Fibroblast of upper back skin (primary cell): ENCODE results near the gene PIGM.

Experiments
- DNase-seq: peaks from one replicate; pipeline ENCODE4 v3.0.0-alpha.2; 2013

The PIGM gene

DNA sequence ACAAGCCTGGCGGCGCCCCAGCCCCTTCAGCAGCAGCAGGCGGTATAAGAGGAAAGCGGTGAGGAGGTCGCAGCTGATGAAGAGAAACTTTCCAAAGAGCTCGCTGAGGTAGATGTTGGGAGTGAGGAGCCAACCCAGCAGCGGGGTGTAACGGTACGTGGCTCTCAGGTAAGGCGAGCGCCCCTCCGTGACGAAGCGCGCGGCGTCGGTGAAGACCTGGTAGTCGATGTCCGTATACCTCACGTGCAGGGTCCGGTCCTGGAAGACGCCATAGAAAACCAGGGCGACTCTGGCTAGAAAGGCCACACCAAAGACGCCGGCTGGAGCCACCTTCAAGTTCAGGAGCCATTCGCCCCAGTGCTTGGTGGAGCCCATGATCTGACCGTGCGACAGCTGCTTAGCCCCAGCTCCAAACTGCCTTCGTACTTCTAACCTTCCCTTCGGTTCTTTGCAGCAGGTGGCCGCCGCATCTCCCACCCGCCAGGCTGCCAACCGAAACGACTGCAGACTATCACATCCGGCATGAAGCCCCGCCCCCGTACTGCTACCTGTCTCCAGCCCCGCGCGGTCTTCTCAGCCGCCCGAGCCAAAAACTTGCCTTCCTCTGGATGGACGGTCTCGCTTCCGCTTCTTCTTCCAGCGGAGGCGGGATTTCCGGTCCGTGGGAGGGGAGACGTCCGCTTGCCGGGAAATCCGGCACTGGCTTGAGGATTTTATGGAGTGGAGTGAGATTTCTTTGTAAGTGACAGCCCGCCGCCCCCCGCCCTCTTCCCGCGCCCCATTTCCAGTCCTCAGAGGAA is at the start of gene PIGM:
Gene PIGM, minus strand, starts transcription at position 626 of the 800 bp plus-strand sequence. Its CDS starts 251 bp downstream, at position 375.
- peak; percentile 91 for DNase-seq

DNA sequence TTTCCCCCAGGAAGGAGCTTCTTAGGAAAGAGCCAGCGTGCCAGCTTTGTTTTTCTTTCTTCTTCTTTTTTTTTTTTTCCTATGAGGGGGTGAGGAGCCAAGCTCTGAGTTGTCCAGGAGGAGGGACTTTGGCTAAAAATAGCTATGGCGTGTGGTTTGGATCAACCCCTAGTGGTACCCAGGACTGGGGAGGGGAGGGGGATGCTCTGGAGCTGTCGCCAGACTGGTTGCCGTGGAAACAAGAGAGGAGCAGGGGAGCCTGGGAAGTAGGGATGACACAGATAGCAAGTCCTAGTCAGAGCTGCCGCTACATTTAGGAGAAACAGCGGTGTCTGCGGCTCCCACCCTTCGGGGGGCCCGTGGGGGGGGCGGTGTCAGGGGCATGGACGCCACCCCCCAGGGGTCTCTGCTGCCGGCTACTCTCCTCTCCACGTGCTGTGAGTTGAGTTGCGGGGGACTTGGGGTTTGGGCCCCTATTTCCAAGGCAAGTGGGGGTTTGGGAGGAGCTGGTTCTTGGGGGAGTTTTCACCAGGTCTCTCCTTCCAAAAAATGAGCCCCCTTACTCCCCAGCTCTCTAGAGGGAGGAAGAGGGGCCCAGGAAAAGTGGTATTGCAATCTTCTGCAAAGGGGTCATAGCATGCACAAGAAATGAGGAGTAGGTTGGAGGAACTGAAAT is 49.6 kb upstream of the PIGM start, which contains the start of gene KCNJ9:
Gene KCNJ9, plus strand, starts transcription at position 278 of the 676 bp plus-strand sequence. CDS start 2,493 bp downstream, outside the sequence.
- peak; percentile 40 for DNase-seq

DNA sequence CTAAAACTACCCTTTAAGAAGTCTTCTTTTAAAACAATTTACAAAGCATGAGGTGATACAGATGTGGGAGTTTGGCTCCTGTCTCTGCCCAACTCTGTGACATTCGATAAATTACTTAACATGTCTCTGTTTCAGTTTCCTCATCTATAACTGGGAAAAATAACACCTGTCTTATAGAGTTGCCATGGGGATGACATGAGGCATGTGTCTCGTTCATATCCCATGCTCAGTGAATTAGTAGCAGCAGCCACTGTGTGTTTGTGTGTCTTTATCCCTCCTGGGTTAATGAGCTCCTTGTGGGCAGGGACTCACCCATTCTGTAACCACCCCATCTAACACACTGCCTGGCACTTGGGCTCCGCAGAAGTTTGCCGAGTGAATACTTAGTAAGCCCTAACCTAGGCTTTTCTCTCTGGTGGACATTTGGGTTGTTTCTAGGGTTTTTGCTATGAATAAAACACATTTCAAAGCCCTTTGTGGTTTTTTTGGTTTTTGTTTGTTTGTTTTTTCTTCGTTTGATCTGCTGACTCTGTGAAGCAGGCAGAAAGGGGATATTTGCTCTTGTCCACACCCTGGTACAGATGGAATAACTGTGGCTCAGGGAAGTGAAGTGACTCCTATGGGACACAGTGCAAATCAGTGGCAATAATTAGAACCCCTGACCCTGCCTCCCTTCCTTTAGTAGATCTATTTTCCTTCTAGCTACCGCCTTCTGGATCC is 48.8 kb upstream of the PIGM start:
- no peak for DNase-seq

DNA sequence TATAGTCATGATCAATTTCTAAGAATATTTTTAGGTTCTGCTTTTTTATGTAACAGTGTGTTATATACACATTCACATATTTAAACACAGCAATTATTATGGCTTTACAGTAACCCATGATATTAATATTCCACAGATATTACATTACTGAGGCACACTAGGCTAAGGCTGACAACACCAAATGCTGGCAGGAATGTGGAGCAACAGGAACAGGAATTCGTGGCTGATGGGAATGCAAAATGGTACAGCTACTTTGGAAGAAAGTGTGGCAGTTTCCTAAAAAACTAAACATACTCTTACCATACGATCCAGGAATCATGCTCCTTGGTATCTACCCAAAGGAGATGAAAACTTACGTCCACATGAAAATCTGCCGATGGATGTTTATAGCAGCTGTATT is 47.7 kb upstream of the PIGM start:
- DNase-seq, result no peak

DNA sequence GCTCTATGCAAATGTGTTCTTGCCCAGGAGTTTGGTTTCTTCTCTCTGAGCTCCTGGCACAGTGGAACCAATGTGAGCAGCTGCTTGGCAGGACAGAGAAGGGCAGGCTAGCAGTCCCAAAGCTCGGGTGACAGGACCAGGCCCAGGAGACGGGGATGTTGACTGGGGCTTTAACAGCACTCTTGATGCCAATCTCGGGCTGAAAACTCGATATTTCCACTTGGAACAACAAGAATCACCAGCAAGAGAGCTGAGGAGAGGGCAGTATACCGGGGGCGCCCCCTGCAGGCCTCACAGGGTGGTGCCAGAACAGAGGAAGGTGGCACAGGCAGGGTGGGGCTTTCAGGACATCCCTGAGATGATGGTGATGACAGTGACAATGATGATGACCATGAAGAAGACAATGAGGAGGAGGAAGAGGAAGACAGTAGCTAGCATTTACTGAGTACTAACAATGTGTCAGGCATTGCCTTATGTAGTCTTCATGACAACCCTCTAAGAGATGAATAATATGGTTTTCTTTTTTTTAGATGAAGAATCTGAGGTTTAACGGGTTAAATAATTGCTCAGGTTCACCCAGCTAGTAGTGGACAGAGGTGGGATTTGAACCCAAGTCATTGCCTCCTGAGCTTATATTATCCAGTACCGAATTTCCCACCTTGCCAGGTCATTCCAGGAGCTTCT is 46.9 kb upstream of the PIGM start:
- DNase-seq, result no peak

DNA sequence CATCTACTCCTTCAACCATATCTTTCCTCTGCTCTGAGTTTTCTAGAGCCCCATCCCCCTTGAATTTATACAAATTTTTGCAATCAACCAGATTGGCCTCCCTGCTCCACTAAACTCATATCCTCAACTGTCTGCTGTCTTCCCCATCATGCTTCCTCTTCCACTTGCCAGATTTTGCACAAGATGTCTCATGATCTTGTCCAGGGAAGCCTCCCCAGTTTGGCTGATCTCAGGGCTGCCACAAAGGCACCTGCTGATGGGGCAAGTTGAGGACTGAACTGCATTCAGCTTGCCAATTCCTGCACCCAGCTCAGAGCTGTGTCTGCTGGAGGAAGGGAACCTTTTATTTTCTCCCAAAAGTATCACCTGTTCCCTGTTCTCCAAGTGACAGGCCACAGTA is 45.7 kb upstream of the PIGM start:
- DNase-seq, result no peak

DNA sequence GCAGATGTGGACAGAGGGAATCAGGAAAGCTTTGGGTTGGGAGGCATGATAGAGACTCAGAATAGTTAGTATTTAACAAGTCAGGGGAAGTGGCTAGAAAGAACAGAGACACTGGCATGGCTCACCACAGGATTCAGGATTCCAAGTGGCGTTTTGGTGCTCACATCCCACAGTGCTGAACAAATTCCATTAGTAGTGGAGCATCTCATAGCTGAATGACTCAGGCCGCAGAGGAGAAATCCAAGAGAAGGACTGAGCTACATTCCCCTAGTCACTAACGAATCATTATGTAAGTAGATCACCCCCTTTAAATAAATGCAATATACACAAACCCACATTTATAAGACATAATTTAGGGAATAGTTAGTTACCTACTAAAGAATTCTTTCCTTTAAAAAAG is 44.5 kb upstream of the PIGM start:
- no peak for DNase-seq

DNA sequence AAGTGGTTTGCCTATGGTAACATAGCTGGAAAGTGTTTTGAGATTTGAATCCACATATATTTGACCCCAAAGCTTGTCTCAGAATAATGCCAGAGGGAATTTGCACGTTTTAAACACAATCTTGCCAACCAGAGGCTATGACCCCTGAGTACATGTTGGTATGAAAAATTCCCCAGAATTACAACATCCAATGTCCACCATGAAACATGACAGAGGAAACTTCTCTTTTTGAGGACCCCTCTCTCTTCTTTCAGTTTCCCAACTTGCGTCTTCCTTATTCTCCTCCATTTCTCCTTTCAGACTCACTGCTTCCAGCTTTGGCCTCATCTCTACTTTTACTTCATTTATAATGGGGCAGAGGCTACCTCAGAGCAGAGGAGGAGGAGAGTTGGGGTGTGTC is 44.0 kb upstream of the PIGM start:
- DNase-seq, result no peak

DNA sequence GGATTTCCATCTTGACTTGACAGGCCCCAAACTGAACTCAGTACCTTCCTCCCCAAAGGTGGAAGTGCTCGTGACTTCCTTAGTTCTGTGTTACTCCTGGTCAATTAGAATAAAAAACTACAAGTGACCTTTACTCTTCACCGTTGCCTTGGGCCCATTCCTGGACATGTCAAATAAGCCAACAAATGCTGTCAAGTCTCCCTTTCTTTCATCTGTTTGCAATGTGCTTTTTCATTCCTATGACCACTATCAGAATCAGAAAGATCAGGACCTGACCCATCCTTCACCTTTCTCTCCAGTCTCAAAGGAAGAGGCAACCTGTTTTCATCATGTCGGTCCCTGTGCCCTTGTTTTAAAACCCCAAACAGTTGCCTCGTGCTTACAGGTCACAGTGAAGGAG is 43.1 kb upstream of the PIGM start:
- no peak for DNase-seq

DNA sequence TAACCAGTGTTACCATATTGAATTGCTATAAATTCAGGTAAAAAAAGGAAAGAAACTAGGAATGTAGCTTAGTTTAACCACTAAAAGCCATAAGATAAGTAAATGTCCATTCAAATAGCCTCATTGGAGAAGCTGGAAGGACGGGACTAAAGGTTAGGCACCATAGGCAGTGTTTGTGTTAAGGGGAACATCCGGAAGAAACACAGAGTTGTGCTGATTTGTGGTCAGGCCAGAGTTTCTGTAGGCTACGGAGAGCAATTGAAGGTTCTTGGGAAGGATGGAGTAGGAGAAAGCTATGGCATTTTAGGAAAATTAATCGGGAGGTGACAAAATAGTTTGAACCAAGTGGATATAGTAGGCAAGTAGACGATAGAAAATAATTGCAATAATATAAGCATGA is 39.5 kb upstream of the PIGM start:
- DNase-seq, result no peak

DNA sequence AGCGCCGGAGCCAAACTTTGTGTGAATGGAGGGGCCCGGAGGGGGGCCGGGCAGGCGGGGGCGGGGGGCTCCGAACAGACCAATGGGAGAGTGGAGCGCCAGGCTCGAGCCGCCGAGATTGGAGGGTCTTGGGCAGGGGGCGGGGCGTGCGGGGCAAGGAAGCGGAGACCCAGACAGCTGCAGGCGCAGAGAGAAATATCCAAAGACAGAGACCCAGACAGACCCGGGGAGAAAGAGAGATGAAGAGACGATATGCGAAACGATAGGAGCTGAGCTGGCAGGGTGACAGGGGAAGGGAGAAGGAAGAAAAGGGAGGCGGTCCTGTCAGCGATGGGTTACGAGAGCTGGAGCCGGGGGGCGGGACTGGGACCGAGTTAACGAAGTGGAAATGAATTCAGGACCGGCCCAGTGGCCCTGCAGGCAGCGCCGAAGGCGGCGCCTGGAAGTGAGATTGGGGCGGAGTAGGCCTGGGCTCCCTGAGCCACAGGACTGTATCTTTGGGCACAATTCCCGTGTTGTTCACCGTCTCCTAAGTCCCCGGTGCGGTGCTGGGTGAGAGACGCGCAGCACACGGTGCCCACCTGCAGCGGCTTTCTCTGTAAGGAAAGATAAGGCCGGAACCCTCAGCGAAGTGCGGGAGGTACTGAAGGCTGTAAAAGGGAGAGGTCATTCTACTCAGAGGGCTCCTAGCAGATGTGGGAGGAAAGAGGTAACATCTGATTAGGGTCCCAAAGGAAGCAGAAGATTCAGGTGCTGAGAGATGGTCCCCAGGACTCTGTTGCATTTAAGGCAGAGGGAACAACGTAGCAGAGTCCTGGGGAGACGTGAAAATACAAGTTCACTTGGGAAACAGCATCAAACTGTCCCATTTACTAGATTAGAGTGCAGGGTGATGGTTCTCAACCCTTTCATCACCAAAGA is 38.7 kb upstream of the PIGM start:
- DNase-seq, result peak; percentile 54

DNA sequence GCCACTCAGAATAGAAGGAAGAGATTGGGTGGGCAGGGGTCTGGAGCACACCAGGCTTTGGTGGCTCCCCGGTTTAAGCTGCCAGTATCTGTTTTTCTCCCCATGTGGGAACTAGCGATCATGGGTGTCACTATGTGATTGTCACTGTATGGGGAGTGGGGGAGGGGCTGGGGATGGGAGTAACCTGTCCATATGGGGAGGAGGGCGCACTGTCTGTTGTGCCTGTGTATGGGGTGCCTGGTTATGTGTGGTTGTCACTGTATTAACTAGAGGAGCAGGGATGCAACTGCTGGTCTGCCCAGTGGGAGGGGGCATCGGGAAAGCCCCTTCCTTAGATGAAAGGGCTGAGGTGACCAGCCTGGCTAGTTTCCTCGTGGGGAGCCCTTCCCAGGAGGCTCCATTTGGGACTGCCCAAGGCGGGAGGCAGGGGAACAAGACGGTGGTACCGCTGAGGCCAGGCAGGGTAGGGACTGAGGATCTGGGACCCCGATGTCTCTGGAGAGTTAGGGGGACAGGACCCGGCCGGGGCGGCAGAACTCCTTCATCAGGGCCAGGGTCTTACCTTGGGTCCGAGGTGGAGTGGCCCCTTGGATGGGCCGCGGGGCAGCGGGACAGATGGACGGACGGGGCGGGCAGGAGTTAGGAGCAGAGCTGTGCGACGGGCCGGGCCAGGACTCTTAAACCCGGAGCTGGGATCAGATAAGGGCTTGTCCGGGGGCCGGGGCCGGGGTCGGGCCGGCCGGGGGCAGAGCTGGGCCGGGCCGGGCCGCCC is 37.9 kb upstream of the PIGM start, which contains the start of gene KCNJ10:
Gene KCNJ10, minus strand, starts transcription at position 701 of the 772 bp plus-strand sequence. CDS start 27,628 bp downstream, outside the sequence.
- no peak for DNase-seq

DNA sequence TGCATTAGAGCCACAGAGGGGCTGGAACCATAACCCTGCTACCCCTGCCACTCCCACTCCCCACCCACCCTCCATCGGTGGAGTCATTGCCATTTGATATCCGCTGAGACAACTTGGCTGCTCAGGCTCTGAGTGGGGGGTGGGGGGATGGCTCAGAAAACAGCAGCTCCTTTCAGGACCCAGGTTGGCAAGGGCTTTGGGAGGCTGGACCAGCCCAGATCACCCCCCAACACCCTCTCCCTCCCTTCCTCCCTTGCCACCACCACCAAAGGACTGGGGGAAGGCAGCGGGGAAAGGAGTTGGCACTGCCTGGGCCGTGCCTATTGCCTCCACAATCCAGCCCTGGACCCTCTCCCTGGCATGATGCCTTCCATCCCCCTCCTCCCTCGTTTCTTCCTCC is 36.4 kb upstream of the PIGM start:
- no peak for DNase-seq

DNA sequence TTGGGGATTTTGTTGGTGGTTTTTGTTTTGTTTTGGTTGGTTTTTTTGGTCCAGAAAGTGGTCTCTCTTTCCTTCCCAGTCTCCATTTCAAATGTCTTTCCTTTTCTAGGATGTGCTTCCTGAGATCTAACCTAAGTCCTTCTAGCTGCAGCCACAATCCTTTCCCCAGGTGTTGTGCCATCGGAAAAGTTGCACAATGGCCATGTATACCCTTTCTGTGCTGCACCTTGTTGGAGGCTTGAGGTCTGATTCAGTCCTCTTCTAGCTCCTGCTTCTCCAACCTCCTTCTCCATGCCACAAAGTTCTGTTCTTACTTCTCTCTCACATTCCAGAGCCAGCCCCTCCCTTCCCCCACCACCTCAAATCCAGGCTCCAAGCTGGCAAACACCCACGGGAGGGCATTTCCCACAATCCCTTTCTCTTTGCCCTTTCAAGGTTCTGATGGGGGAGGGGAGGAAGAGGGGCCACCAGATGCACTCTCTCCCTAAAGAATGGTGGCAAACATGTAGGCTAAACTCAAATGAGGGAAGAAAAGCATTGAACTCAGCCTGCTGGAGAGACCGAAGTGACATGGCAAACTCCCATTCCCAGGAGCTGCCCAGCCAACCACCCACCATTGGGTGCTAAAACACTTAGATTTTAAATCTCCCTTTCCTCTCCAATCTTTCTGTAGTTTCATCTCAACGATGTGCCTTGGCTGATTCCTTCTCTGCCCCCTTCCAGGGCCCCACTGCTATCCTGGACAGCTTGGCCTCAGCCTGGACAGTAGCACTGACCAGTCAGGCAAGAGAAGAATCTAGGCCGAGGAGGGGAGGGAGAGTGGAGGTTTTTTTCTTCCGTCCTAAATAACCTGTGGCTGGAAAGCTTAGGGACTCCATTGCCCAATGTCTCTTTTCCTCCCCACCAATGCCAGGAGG is 35.3 kb upstream of the PIGM start:
- no peak for DNase-seq

DNA sequence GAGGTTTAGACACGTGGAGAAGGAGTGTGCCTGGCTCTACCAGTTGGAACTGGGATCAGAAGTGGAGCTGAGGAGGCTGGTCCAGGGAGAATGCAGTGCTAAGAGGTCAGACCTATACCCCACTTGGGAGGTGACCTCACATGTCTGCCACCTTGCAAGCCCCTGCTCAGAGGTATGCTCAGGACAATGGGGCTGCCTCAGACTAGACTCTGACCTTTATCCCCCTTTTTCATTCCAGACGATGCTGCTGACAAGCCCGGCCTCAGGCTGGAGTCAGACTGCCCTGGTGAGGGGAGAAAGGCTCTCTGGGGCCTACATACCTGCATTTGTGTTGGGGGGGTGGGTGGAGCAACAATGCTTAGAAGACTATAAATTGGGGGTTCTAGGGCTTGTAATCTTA is 33.0 kb upstream of the PIGM start:
- DNase-seq, result no peak

DNA sequence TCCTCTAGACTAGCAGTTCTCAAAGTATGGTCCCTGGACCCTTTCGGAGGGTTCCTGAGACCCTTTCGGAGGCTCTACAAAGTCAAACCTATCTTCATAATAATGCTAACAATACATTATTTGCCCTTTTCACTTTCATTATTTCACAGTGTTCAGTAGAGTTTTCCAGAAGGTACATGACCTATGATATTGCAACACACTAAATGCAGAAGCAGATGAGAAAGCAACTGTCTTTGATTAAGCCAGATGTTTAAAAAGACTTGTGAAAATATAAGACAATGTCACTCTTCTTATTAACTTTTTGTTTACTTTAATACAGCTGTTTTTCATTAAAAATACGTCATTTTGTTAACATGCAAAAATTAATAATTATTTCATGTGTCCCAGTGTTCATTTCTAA is 32.4 kb upstream of the PIGM start:
- DNase-seq, result no peak

DNA sequence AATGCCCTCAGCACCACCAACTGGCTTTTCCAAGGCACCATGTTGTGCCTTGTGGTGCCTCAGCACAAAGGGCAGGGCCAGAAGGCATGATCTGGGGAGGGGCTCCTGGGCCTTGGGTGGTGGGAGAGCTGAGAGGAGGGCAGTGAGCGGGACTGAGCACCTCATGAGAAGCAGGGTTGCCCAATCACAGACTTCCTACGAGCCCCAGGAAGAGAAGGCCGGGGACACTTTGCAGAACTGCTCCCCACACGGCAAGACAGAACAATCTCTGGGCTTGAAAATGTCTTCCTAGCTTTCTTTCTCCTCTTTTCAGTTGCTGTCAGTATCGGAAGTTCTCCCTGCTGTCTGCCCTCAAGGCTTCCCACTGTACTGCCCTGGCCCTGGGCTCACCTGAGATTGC is 31.4 kb upstream of the PIGM start:
- DNase-seq, result no peak

DNA sequence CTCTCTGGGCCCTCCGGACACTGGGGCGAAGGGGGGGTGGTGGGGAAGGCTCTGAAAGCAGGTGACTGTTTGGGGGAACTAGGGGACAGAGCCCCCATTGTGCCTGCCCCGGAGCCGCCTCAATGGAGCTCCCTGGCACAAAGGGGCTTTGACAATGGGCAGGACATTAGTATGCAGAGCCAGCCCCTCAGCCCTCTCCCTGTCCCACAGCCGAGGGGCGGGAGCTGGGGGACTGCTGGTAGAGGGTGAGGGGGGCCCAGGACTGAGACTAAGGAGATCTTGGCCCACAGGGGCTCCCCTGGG is 30.4 kb upstream of the PIGM start:
- DNase-seq, result no peak

DNA sequence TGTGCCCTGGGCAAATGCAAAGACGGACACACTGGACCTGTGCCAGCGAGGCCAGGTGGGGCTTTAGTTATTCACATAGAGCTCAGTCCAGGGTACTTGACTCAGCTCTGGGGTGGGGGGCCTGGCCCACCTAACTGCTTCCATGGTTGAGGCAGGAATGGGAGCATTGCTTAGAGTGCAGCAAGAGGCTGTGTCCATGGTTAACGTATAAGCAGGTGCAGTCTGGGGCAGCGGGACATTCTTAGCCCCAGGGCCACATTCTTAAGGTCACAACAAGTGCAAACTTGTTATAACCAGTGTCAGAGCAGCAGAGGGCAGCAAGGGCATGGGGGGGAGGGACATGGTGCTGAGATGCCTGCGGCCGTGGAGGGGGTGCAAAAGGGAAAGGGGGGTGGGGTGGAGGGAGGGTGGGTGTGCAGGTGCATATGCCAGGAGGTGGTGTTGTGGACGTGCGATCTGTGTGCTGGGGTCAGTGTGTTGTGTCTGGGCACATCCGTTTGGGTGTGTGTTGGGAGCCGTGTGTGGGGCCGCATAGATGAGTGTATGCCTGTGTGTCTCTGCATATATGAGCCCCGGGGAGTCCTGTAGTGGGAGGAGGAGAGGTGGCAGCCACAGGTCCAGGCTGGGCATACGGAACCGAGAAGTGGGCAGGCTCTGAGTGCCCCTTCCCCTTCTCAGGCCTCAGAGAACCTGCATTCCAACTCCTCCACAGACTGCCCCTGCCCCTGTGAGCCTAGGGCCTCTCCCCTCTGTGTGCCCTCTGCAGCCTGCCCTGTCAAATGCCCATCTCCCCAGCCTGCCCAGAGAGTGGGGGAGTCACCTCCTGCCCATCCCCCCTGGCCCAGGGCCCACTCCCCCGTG is 29.8 kb upstream of the PIGM start:
- no peak for DNase-seq
